ENCODE measurements around the gene CLSTN2.

CLSTN2 gene

DNA sequence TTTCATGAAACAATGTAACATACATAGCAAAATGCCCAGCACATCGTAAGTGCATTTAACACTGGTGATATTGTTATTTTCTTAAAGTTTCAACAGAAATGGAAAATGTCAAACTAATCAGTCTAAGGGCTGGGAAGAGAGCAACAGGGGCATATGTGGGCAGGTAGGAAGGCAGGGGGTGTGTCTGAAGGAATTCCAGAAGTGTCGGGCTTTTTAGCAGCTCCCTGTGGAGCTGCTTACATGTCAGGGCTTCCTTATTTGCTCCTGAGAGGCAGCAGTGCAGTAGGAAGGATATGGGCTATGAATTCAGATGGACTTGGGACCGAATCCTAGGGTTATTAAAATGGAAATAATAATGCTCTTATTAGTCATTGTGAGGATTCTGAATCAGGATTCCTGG is 311.6 kb downstream of the CLSTN2 start:
- DNase-seq, result no peak

DNA sequence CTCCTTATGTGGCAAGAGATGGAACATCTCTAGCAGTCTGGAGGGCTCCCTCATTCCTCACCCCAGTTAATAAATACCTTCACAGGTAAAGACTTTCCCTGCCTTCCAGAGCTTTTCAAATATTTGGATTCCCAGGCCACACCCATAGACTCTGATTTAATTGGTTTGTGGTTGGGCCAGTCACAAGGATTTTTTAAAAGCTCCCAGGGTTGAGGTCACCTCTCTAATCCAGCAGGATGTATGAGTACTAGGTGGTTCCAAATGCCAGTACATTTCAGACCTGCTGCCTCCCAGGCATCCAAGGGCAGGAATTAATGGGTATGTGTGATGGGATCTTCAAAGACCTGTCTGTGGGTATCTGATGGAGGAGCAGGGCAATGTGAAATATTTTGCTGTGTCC is 312.8 kb downstream of the CLSTN2 start:
- DNase-seq, result no peak

- no peak for DNase-seq
These were observed 314.2 kb downstream of the CLSTN2 start for GRCh38 chr3:140249188-140249587.

- DNase-seq, result no peak
These were observed 315.2 kb downstream of the CLSTN2 start for GRCh38 chr3:140250010-140250855.

GRCh38 chr3:140250945-140251344 is 316.0 kb downstream of the CLSTN2 start:
- no peak for DNase-seq

DNA sequence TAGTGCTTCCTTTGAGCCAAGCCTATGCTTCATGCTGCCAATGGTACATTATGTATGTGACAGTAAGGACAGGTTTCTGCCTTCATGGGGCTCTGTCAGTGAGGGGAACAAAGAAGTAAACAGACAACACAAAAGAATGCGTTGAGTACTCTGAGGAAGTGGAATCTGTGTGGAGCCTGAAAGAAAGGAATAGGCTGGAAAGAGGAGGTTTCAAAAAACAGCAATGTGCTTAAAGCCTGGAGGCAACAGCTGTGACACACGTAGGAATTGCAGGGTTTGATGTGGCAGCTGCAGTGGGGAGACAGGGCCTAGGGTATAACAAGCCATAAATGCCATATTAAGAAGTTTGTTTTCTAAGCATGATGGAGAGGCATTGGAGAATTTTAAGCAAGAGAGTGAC is 316.7 kb downstream of the CLSTN2 start:
- no peak for DNase-seq

DNA sequence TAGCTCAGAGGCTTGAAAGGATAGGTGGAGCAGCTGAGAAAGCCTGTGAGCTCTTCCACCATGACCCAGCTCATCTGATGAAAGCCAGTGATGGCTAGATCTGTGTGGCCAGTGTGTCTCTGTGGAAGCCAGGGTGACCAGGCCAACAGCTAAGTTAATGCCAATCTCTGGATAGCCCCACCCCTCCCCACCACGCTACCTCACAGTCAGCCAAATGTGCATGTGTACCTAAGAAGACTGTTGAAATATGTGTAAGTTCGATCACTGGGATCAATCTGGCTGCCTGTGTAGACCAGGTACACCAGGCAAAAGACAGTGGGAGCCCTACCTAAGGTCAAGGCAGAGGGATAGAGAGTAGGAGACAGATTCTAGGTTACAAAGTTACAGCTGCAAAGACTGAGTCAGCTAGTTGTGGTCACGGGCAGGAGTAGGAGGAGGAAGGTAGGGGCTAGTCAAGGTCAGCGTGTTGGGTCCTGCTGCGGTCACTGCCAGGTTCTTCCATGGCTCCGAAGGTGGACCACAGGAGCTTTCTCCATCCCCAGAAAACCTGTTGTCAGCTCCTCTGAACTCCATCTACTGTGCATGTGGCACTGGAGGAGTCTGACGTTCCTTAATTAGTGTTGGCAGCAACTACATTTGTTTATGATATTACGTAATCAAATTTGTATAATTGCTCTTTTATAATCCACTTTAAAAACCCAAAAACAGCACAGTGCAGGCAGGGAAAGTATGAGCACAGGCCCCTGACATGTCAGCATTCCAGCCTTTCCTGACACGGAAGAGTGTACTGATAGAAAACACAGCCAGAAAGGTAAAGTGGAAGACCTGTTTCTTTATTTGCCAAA is 318.0 kb downstream of the CLSTN2 start:
- DNase-seq, result no peak

DNA sequence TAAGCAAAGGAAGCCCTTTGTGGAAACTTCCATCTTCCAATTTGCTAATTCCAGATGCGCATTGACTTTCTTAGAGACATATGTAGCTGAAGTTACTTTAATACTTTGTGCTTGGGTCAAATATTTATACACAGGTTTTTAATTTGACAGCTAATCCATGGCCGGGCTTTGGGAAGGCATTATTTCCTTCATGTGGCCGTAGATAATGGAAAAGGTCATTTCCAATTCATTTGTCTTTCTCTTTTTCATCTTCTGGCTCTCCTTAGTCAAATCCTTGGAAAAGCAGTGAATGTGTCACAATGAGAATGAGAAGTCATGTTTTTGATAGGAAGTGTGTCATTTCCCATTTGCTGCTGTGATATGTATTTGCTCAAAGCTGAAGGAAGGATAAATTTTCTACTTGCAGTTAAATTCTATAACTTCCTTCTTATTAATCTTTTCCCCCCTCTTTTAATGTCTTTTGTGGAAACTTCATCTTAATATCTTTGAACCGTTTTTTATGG is 323.3 kb downstream of the CLSTN2 start:
- DNase-seq, result no peak

DNA sequence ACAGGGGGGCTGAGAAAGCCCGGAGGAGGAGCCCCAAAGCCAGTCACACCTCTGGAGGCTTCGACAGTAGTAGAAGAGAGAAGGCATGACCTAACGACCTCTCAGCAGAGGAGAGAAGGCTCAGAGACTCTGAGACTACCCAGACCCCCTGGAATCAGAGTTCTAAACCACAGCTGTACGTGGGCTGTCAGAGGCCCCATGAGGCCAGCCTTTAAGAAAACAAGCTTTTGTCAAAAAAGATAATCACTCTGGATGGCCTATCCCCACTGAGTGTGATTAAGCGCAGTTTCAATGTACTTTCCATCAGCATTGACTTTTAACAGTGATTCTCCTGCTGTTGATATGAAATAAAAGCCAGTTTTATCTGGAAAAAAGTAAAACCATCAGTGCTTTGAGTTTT is 330.3 kb downstream of the CLSTN2 start:
- no peak for DNase-seq

DNA sequence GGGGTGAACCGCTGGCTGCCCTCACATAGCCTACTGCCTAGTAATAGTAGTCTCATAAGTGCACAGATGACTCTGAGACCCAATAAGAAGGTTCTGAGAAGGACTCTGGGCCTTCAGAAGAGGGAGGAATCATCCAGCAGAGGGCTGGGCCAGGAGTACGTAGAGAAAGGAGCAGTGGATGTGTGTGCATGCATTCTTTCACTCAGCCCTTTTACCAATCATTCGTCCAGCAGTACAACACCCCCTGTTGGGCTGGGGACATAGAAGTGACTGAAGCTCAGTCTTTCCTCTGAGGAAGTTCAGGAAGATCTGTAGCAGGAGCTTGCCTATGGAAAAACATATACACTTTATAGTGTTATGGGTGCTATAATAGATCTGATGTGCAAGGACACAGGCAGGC is 333.1 kb downstream of the CLSTN2 start:
- DNase-seq, result no peak

DNA sequence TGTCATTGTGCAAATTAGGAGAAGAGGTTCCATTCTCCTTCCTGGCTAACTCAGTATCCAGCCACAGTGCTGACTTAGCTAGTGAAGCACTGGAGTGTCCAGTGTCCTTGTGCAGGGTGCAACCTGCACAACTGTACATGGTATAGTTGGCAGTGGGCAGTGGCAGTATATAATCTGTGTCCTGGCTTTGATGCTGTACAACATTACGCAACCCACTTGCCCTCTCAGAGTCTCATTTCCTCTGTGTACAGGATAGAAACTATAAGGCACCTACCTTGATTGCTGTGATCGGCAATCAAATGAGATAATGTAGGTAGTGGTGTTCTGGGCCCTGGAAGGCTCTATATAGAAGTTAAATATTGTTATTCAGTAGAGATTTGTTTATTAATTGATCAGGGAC is 333.6 kb downstream of the CLSTN2 start:
- no peak for DNase-seq

DNA sequence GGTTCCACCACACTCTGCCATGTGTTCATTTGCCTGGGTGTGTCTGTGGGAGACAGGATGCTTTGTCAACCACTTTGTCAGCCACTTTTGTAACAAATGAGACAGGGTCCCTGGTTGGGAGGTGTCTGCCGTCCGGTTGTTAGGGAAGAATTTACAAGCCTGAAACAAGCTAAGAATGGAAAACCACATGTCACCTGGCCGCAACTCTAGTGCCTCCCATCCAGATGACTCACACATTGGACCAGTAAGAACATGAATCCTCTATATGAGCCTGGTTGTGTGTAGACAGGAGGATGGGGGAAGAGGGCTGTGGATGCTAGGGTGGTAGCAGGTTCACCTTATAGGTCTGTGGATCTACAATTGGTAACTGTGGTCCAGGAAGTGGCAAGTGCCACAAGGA is 335.3 kb downstream of the CLSTN2 start:
- DNase-seq, result no peak

DNA sequence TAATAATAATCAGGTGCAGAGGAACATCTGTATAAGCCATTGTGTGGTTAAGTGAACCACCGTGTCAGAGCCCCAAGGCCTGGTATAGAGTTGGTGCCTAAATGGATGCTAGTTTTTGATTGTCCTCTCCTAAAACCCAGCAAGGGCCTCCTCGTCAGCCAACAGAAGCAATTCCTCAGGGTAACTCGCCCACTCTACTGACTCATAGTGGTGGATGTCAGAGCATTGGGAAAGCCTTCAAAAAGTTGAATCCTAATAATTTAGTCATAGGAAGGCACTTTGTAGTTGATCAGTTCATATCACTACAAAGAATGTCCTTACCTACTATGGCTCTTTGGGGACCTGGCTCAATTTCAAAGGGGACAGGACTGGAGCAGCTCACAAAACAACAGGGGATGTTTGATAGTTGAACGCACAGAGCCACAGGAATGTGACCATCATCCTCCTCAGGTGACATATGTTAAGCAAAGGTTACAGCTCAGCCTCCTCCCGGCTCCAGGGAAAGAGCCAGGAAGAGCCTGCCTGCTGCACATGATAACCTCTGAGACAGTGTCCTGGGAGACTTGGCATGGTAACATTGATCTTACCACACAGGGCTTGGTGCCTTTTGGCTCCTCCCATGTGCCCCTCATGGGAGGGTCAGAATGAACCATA is 338.7 kb downstream of the CLSTN2 start:
- no peak for DNase-seq

GRCh38 chr3:140274429-140274828 is 339.4 kb downstream of the CLSTN2 start:
- no peak for DNase-seq

DNA sequence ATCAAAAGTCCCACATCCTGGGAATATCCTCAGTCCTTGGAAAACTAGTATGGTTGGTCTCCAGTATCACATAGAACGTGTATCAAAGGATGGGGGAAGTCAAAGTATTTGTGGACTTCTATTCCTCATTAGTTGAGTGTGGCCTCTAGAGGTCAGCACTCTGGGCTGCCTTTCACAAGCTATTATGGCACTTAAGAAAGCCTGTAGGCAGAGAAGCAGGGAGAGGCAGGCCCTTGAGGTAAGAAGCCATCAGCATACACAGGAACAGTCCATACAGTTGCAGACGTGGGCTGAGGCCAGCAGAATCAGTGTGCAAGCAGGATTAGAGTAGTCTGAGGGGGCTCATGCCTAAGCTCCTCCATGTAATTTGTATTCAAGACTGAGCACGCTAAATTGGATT is 341.7 kb downstream of the CLSTN2 start:
- no peak for DNase-seq

GRCh38 chr3:140277886-140278285 is 342.9 kb downstream of the CLSTN2 start:
- DNase-seq, result no peak

DNA sequence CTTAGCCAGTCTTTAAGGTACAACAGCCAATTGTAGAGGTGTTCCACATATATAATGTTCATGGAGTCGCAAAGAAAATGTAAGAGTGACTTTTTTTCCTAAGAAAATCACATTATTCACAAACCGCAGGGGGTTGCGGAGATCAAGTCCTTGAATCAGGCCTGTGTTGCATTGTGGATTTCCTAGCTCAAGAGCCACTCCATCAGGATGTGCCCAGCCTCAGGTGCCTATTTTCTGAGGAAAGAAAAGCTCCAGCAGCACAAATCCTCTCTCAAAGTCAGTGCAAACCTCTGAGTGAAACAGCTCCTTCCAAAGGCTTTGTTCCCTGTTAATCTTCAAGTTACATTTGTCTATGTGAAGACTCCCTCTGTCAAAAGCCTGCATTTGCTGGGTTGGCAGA is 349.4 kb downstream of the CLSTN2 start:
- DNase-seq, result no peak

- no peak for DNase-seq
These were observed 350.4 kb downstream of the CLSTN2 start for GRCh38 chr3:140285380-140285779.

DNA sequence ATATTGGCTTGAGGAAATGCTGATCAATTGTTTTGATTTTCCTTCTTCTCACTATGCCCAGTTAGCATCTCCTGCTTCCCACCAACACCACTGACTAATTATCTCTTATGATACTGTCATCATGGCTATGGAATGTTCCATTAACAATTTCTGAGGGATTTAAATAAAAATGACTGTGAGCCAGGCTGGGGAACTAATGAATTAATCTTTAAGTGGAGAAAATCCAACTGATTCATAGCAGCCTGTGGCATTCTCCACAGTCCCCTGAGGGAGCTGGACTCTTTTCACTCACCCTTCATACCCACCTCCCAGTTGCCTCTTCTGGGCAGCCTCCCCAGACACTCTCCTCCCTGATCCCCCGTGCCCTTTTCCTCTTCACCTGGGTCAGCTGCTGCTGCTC is 353.6 kb downstream of the CLSTN2 start:
- no peak for DNase-seq

- DNase-seq, result no peak
These were observed 355.1 kb downstream of the CLSTN2 start for GRCh38 chr3:140290105-140290504.

DNA sequence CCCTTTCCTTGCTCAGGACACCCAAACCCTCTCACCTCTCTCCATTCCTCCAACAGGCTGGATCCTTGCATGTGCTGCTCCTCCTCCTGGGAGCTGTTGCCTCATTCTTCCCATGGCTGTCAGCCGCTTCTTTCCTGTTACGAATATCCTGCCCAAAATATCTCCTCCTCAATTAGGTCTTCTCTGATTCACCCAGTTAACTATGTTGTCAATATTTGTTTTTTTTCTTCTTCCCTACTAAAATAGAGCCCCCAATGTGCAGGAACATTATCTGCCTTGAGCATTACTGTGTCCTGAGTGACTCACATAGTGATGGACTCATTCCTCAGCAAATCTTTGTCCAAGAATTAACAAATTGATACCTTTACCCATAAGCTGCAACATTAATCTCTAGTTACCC is 357.2 kb downstream of the CLSTN2 start:
- no peak for DNase-seq

DNA sequence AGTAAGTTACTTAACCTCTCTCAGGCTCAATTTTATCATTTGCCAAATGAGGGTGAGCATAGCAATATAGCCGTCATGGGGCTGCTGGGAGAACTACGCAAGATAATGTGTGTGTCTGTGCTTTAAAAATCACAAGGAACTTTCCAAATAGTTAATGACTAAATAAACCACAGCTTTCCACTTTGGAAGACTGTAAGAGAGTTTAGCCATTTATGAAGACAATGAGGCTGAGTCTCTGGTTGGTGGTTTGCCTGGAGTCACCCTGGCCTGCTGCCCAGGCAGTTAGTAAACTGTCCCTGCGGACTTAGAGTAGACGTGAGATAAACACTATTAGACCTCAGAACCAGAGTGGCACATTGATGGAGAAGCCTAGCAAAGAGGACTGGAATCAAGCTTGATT is 357.7 kb downstream of the CLSTN2 start:
- no peak for DNase-seq

GRCh38 chr3:140294058-140294457 is 359.1 kb downstream of the CLSTN2 start:
- DNase-seq, result no peak

Data from activated effector memory CD4-positive, alpha-beta T cell treated with Interleukin-2 at 50 U/mL for 16 hours (primary cell).